PFSK-1 (cell line): ENCODE results near the gene CSGALNACT2.

Source experiments
- FOXP2 ChIP-seq: optimal IDR thresholded peaks from 2 replicates; pipeline ENCODE3; 2011; ENCODE audit warnings: borderline replicate concordance, control low read depth, inconsistent platforms; ENCODE audit not compliant: insufficient read depth; ENCODE audit errors: extremely low read length, extremely low read depth
- POLR2AphosphoS5 ChIP-seq: IDR thresholded peaks from 2 replicates; pipeline ENCODE4 v1.6.1; 2012; ENCODE audit warnings: low read depth, mild to moderate bottlenecking, control low read depth, low read length, moderate library complexity
- SIN3A ChIP-seq: IDR thresholded peaks from 2 replicates; pipeline ENCODE4 v1.6.1; 2012; ENCODE audit warnings: mild to moderate bottlenecking, low read length, moderate library complexity, borderline replicate concordance; ENCODE audit not compliant: insufficient read depth
- TAF1 ChIP-seq: IDR thresholded peaks from 2 replicates; pipeline ENCODE4 v1.6.1; 2012; ENCODE audit warnings: low read length, control low read depth, borderline replicate concordance; ENCODE audit not compliant: insufficient read depth
- TF ChIP-seq, protein P1 (sequence below), 2 experiments: IDR thresholded peaks; 2 replicates each; pipeline versions ENCODE4 v1.6.1 to v1.8.0; 2011 to 2012; ENCODE audit warnings: low read depth in 2 of 2, low read length in 2 of 2, control low read depth in 1 of 2, inconsistent platforms in 1 of 2, mild to moderate bottlenecking in 1 of 2, moderate library complexity in 1 of 2; ENCODE audit not compliant: insufficient read depth in 1 of 2

DNA sequence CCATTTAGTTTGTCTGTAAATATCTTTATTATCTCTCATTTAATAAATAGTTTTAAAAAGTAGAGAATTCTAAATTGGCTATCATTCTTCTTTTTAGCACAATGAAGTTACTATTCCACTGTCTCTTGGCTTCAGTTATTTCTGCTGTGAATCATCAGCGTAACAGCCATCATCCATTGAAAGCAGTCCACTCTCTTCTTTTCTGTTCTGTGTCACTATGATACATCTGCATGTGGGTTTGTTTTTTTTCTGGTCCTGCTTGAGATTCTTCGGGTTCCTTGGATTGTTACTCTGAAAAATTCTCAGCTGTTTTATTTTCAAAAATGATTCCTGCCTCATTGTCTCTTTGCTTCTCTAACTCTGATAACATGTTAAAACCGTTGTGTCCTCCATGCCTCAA is 52.5 kb downstream of the CSGALNACT2 start:
- TF ChIP-seq TAF1 = no peak
- TF ChIP-seq POLR2AphosphoS5 = no peak
- TF ChIP-seq, protein P1, sequence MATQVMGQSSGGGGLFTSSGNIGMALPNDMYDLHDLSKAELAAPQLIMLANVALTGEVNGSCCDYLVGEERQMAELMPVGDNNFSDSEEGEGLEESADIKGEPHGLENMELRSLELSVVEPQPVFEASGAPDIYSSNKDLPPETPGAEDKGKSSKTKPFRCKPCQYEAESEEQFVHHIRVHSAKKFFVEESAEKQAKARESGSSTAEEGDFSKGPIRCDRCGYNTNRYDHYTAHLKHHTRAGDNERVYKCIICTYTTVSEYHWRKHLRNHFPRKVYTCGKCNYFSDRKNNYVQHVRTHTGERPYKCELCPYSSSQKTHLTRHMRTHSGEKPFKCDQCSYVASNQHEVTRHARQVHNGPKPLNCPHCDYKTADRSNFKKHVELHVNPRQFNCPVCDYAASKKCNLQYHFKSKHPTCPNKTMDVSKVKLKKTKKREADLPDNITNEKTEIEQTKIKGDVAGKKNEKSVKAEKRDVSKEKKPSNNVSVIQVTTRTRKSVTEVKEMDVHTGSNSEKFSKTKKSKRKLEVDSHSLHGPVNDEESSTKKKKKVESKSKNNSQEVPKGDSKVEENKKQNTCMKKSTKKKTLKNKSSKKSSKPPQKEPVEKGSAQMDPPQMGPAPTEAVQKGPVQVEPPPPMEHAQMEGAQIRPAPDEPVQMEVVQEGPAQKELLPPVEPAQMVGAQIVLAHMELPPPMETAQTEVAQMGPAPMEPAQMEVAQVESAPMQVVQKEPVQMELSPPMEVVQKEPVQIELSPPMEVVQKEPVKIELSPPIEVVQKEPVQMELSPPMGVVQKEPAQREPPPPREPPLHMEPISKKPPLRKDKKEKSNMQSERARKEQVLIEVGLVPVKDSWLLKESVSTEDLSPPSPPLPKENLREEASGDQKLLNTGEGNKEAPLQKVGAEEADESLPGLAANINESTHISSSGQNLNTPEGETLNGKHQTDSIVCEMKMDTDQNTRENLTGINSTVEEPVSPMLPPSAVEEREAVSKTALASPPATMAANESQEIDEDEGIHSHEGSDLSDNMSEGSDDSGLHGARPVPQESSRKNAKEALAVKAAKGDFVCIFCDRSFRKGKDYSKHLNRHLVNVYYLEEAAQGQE (IDR thresholded peaks at IDR 0.05; ENCODE audit: insufficient read depth in 1 of 2, low read depth in 2 of 2, low read length in 2 of 2) = no peak
- TF ChIP-seq SIN3A = no peak
- TF ChIP-seq FOXP2 = no peak
